Neural progenitor cell (in vitro differentiated cells): ENCODE data around the gene MRPS15.

ENCODE experiments used
- EZH2 ChIP-seq: fragments of 200-600 bp; sonication (generic); IDR thresholded peaks from 2 replicates; pipeline ENCODE4 v1.6.1; 2017; ENCODE audit warnings: antibody characterized with exemption, mild to moderate bottlenecking, moderate library complexity
- TF ChIP-seq, protein P1 (sequence below): fragments of 200-600 bp; sonication (generic); IDR thresholded peaks from 2 replicates; pipeline ENCODE4 v1.5.1; 2017; ENCODE audit warnings: antibody characterized with exemption, mild to moderate bottlenecking

DNA sequence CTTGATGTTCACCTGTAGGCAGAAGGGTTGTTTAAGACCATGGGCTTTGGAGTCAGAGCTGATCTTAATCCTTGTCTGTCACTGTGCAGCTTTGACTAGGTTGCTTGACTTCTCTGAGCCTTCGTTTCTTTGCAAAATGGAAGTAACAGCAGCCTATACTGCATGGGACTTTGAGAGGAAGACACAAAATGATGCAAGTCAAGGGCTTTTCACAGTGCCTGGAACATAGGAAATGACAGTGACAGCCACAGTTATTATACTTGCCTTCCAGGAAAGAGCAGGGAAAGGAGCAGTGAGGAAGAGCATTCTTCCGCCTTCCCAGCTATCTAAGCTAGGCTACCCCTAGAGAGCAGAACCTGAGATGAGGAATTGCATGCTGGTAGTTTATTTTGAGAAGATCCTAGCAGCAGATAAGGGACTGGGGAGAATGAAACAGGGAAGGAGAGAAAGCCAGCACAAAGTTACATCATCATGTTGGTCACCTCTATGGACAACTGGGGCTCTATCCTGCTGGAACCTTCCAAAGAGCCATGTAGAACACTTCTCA is 15.4 kb upstream of the MRPS15 start:
- TF ChIP-seq, protein P1, sequence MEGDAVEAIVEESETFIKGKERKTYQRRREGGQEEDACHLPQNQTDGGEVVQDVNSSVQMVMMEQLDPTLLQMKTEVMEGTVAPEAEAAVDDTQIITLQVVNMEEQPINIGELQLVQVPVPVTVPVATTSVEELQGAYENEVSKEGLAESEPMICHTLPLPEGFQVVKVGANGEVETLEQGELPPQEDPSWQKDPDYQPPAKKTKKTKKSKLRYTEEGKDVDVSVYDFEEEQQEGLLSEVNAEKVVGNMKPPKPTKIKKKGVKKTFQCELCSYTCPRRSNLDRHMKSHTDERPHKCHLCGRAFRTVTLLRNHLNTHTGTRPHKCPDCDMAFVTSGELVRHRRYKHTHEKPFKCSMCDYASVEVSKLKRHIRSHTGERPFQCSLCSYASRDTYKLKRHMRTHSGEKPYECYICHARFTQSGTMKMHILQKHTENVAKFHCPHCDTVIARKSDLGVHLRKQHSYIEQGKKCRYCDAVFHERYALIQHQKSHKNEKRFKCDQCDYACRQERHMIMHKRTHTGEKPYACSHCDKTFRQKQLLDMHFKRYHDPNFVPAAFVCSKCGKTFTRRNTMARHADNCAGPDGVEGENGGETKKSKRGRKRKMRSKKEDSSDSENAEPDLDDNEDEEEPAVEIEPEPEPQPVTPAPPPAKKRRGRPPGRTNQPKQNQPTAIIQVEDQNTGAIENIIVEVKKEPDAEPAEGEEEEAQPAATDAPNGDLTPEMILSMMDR: no peak
- no peak for TF ChIP-seq EZH2
